Cardiac septum (tissue), 1 donor: ENCODE measurements around the gene CCDC85C. TPM values are rescaled to one million over a fixed set of nuclear protein-coding genes. Genes with fewer than 3 reads are reported as not detected.

Experiments
- DNase-seq: peaks from one replicate; pipeline ENCODE4 v3.0.0-alpha.2; 2020; ENCODE audit warnings: low spot score
- intact Hi-C: fragments of 100-400 bp; cut with DNase I; formaldehyde crosslinking; loops from one replicate; pipeline ENCODE4 v1.14.0; 2022
- total RNA-seq: library from RNA; stranded (reverse); fragmentation: NEBNext Ultra II Directional; extraction: Animal tissue kit (Norgen Biotek cat#: 25700); gene quantifications from one replicate; pipeline ENCODE4 v1.2.1, GENCODE V29; 2021
- donor health status: DM: no; HTN: no; CAD: no.

The CCDC85C gene
- total RNA-seq, 1 donor from 2014 or later = 21.4 TPM

DNA sequence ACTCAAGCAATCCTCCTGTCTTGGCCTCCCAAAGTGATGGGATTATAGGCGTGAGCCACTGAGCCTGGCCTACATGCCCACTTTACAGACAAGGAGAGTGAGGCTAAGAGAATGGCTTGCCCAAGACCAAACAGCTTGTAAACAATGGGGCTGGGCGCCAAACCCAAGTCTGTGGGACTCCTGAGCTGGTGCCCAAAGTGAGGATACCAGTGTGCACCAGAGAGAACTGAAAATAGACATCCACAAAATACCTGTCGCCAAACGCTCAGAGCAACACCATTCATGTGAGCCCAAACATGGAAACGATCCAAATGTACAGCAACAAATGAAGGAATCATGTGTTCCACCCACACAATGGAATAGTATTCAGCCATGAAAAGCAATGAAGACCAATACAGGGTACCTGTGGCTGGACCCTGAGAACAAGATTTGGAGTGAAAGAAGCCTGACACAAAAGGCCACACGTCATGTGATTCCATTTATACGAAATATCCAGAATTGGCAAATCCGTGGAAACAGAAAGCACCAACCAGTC is 84.6 kb downstream of the CCDC85C start:
- intact Hi-C loops = loop anchor here (5.0 kb wide), 1 partner anchor 163 kb away; the partner anchor contains the start of gene CYP46A1
- peak; percentile 59 for DNase-seq

DNA sequence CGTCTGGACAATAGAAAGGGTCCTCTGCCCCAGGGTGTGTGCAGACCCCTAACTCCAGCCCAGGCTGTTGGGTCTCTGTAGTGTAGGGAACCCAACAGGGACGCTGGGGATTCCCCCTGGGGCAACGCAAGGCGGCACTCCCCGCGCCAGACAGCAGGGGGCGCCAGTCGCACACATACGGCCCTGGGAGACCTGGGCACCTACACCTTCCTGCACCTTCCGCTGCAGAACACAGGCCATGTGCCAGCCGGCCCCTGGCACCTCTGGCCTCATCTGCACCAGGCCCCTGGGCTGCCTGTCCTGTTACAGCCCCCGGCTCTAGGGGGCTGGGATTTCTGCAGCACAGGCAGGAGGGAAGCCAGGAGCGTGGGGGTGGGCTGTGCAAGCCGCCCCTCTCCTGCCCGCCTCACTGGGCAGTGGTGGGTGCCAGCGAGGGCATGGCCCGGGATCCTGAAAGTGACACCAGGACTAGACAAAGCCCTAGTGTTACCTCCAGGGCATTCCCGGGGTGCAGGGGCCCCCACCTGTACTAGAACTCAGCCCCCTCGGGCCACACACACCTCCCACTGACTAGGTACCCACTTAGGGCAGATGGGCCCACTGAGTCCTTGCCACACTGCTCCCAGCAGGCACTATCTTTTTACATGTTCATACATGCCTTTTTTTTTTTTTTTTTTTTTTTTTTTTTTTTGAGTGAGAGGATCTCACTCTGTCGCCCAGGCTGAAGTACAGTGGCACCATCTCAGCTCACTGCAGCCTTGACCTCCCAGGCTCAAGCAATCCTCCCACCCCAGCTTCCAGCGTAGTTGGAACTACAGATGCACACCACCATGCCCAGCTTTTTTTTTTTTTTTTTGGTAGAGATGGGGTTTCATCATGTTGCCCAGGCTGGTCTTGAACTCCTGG is 85.3 kb downstream of the CCDC85C start:
- peak; percentile 85 for DNase-seq
- intact Hi-C loops = loop anchor here (1.0 to 5.0 kb wide), 2 partner anchors 110 to 164 kb away; partner anchors contain the start of gene CYP46A1

DNA sequence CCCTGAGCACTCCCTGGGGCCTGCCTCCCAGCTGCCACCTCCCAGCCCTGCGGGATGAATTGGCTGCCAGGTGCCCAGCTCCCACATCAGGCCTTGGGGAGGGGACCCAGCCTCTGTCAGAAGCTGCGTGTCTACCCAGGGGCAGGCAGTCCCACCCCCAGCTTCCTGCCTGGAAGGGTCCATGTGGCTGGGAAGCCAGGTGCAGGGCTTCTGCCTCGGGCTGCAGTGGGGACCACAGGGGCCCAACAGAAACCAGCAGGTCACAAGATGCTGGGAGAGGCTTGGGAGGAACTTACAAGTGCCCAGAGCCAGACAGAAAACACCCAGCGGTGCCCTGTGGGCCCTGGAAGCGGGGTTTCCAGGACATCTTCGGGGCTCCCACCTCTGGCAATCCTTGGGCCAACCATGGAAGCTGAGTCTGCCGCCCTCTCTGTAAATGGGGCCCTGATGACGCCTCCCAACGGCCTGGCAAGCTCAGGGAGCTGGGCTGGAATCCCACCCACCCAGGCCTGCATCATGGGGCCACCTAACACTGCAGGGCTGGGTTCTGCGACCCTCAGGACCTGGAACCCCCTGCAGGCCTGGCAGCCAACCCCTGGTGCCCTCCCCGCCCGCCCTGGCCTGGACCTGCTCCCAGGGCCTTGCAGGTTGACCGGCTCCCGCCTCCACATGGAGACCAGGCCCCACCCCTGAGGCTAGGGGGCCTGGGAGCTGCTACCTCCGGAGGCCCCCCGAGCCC is 86.2 kb downstream of the CCDC85C start:
- intact Hi-C loops = loop anchor here (1.0 to 5.0 kb wide), 2 partner anchors 110 to 164 kb away; partner anchors contain the start of gene CYP46A1
- DNase-seq = peak; percentile 74

DNA sequence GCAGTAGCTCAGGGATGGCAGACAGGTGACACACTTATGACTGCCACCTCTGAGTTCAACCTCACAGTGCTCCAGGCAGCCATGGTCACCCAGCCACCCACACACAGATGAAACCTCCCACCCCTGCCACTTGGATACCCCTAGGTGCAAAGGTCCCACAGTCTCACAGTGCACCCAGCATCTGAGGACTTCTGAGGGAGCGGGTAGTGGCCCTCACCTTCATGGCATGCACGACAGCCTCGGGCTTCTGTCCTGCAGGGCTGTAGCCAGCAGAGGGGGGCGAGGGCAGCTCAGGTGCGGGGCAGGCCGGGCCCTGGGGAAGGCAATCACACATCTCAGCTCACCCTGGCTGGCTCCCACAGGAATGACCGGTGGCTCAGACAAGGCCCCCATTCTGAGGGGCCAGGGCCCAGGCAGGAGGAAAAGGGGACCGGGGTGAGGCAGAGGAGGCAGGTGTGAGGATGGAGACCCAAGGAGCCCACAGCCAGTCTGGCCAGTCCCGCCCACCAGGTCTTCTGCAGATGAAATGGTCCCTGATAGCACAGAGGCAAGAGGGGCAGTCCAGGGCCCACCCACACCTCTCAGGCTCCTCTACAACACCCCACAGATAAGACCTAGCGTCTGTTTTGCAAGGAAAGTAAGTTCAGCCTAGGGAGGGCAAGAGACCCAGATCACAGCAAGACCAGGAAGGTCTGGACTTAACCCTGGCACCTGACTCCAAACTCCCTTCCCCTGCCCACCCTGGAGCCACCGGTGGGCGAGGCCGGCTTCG is 87.0 kb downstream of the CCDC85C start:
- DNase-seq = peak; percentile 71

DNA sequence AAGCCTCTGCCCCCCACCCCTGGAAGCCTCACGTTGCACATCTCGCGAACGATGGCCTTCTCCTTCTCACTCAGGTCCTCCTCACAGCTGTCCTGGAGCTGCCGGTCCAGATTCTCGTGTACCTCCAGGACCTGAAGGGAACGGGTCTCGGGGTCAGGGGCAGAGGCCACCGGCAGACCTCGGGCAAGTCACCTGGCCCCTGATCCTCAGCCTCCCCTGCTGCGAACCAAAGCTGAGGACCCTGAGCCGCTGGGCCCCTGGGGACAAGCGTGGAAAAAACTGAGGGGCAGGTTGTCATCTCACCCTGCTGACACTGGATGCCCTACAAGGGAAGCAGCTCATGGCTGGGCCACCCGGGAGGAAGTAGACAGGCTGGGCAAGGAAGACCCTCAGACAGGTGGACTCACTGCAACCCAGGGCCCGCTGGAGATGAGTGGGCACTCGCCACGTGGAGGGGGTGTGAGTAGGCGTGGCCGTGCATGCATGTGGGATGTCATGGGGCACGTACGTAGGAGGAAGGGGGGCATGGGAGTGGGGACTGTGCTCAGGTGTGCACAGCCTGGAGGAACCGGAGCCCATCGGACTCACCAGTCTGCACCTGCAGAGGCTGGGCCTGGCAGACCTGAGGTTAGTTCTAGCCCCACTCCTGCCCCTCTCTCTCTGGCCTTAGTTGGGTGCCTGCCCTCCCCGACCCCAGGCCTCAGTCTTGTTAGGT is 87.7 kb downstream of the CCDC85C start:
- peak; percentile 72 for DNase-seq
- intact Hi-C loops = loop anchor here (5.0 kb wide), 1 partner anchor 166 kb away; the partner anchor contains the start of gene CYP46A1

More for the DNA sequence above, 87.0 kb downstream of the CCDC85C start:
- intact Hi-C loops = loop anchor here (5.0 kb wide), 1 partner anchor 165 kb away; the partner anchor contains the start of gene CYP46A1

DNA sequence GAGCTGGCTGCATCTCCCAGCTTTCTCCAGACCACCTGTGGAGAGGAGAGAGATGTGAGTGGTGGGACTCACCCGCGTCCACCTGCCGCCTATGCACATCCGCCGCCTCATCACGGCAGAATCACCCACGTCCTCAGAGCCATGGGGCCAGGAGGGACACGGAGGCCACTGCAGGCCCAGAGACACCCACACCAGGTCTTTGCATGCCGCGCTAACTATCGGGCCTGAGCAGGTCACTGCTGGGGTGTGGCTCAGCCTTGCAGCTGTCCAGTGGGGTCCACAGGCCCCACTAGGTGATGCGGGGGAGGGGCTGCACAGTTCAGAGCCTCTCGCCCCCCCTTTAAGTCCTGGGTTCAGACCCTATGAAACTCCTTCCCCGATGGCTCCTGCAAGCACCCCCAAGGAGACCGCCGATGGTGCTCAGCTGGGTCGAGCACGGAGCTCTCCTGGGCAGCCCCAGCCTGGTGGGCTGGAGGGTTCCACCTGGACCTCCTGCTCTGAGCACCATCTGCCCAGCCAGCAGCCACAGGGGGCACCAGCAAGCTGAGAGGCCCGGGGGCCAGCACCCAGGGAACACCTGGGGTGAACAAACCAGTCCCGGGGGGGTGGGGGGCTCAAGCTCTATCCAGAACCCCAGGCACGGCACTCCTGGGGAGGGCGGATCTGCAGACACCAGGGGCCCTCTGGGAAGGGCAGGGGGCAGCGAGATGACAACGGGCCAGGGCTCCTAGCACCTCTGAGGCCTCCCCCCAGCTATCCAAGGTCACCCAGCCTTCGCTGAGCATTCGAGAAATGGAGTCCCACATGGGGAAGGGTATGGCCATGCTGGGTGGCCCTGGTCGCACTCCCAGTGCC is 88.5 kb downstream of the CCDC85C start:
- intact Hi-C loops = loop anchor here (5.0 kb wide), 1 partner anchor 167 kb away; the partner anchor contains the start of gene CYP46A1
- peak; percentile 53 for DNase-seq

DNA sequence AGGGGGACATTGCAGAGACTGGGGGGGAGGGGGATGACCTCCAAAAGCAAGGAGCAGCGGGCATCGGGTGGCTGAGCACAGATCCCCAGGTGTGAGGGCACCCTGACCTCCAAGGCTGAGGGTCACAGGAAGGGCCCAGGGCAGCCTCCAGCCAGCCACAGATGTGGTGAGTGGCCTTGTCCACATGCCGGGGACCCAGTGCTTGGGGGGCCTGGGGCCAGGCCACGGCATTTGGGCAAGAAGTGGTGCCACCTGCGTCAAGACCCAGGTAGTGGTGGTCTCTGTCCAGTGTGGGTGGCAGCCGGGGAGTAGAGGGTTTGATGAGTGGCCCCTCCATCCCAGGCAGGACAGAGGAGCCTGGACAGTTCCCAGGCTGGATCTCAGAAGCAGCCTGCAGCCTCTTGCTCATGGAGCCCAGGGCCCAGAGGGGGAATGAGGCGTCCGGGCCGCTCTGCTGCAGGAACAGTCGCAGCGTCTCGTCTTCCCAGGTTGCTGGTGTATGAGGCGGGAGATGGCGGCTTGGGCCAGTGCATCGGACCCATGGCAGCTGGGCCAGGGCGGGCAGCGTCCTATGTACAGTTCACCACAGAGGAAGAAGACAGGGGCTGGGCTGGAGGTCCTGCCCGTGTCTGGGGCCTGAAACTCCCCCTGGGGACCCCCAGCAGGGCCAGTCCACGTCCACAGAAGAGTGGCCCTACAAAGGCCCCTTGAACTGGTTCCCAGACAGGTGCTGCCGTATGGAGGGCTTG is 89.3 kb downstream of the CCDC85C start:
- DNase-seq = peak; percentile 72
- intact Hi-C loops = loop anchor here (5.0 kb wide), 1 partner anchor 168 kb away; the partner anchor contains the start of gene CYP46A1

DNA sequence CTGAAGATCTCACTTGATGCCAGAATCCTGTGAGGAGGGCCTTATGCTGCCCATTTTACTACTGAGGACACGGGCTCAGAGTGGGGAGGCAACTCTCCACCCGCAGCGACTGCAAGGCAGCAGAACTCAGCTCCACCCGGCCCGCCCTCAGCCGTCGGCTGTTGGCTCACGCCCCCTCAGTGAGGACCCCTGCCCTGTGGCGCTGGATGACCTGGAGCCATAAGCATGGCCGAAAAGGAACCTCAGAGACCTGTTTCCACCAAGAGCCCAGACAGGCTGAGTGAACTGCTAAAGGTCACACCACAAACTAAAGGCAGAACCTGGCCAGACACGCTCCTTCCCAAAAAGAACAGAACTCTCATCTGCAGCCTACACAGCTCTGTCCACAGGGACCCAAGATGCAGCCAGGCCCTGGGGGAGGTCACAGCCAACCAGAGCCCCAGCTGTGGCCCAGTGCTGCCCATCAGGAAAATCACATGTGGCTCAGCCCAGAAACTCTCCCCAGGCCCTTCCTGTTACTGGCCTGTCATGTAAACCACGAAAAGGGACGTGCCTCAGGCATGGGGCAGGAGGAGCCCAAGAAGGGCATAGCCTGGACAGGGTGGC is 90.0 kb downstream of the CCDC85C start:
- intact Hi-C loops = no loop called here

DNA sequence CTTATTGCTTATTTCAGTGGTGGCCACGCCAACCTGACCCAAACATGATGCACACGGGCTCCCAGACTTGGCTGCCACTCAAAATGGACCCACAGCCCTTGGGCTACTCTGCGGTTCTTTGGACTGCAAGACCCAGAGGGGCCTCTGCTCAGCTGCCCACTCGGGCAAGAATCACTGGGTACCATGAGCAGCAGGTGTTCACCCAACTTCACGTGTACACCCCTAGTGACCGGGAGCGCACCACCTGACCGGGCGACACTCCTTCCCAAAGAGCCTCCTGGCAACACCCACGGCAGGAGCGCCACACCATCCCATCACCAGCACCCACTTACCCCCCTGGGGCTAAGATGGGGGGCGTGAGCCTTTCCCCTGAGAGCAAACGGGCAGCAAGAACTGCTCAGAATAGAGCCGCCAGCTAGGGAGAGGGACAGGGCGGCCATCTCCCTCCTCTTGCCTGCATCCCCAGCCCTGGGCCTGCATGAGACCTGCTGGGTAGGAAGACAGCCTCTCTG is 90.8 kb downstream of the CCDC85C start:
- intact Hi-C loops = no loop called here
- DNase-seq = peak; percentile 70

More for the DNA sequence above, 90.0 kb downstream of the CCDC85C start:
- peak; percentile 35 for DNase-seq

DNA sequence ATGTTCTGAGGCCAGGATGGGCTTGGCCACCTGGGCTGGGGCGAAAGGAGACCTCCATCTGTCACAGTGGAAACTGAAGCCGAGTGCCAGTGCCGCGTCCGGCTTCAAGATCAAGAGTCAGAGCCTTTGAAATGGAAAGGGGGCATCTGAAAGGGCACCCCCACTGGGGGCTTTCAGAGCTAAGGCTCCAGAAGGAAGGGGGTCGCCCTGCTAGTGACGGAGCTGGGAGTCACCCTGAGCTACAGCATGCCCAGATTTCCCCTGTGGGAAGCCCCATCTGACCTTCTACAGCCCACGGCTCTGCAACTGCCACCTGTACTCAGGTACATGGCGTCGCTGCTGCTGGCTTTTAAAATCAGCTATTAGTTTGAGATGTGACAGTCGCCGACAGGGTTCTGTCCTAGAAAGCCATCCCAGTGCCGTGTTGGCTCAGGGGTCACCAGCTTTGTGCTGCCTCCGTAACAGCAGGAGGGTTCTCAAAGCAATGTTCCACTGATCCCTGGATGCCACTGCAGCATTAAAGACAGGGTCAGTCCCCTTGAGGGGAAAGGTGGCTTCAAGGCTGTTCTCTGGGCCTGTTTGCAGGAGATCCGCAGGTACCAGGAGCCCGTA is 91.3 kb downstream of the CCDC85C start:
- DNase-seq = peak; percentile 50
- intact Hi-C loops = no loop called here

DNA sequence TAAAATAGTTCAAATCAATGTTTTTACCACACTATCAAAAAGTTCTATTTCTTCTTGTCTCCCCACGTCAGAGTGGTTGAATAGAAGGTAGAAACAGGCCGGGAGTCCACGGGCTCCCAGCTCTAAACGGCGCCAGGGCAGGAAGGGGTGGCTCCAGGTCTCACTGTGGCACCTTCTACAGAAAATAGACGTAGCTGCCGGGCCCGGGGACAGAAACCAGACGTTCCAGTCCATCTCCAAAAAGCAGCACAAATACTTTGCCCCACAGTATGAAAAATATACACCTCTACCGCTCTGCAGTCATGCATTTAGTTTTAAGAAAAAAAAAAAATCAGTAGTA is 91.9 kb downstream of the CCDC85C start:
- no peak for DNase-seq
- intact Hi-C loops = no loop called here

DNA sequence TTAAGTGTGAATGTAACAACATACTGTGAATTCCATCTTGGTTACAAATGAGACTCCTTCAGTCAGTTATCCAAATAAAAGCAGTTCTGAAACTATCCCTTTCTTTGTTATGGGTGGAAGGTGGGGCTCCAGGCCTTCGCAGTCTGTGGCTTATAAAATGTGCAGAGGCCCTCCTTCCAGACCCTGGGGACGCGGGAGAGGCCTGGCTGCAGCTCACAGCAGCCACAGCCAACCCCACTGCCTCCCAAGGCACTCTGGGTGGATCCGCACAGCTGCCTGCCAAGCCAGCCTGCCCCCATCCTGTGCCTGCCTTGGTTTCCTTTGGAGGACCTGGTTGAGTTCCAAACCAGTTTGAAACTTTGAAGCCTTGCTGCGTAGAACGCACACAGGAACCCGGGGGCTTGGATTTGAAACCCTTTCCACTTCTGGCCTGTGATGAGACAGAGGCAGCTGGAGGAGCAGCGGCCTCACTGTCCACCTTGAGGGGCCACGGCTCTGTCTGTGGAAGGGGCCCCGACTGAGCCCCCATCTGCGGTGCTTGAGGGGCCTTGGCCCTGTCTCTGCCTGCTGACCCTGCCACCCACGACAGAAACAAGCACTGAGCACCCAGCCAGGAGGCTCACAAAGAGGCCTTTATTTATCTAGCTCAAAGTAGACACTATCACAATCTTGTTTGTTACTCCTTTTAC is 92.4 kb downstream of the CCDC85C start:
- intact Hi-C loops = no loop called here

DNA sequence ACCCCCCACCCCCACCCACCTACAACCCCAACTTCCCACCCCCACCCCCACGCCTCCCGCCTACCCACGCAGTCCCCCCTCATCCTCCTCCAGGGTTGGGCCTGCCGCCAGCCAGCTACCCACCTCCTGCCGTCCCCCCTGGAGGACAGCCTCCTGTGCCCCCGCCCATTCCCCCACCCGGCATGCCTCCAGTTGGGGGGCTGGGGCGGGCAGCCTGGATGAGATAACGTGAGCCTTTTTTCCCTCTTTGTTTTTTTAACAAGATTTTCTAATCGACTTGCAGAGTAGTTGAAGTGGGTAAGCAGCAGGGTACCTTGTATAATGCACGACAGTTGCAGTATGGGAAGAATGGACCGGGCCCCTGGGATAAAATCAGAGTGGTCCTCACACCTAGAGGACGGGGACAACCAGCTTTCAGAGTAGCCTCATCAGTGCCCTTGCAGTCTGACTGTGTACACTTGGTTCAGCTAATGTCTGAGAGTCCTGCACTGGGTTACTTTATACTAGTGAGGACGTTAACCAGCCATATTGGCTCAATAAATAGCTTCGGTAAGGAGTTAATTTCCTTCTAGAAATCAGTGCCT is 93.4 kb downstream of the CCDC85C start:
- intact Hi-C loops = no loop called here
- peak; percentile 50 for DNase-seq

More for the DNA sequence above, 92.4 kb downstream of the CCDC85C start:
- peak; percentile 65 for DNase-seq

DNA sequence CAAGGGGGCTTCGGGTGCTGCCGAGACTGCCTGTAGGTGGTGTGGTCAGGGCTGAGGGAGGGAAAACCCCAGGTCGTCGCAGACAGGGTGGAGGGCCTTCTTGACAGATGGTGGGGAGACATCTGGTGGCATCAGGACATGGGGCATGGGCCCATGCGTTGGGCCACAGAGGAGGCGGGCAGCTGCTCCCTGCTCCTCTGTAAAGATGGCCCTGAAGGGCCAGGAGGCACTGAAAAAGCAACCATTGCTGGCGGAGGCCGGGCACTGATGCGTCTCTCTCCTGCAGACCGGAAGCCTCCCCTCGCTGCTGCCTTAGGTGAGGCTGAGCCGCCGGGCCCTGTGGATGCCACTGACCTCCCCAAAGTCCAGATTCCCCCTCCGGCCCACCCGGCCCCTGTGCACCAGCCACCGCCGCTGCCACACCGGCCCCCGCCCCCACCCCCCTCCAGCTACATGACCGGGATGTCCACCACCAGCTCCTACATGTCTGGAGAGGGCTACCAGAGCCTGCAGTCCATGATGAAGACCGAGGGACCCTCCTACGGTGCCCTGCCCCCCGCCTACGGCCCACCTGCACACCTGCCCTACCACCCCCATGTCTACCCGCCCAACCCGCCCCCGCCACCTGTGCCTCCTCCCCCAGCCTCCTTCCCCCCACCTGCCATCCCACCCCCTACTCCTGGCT is 94.0 kb downstream of the CCDC85C start:
- intact Hi-C loops = no loop called here
- DNase-seq = no peak
